ENCODE results near the gene FRMPD1.

Gene FRMPD1

GRCh38 chr9:37683531-37684371 lies 33.0 kb downstream of the FRMPD1 start:
- DNase-seq = no peak

GRCh38 chr9:37692622-37693221 lies 42.0 kb downstream of the FRMPD1 start:
- no peak for DNase-seq

DNA sequence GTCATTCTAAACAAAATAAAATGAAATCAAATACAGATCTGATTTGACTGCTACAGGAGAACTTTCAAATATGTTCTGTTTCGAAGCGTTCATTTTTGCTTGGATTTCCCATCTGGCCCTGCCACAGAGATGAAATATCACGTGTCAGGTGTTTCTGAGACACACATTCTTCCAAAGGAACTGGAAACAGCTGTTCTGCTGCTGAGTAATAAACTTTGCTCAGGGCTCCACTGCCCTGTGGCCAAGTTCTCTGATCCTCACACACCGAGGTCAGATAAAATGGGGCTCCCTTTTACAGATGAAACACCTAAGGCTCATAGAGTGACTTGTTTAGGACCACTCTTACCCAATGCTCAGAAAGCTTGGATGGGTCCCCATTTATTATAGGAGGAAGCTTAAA lies 42.5 kb downstream of the FRMPD1 start:
- DNase-seq = no peak

DNA sequence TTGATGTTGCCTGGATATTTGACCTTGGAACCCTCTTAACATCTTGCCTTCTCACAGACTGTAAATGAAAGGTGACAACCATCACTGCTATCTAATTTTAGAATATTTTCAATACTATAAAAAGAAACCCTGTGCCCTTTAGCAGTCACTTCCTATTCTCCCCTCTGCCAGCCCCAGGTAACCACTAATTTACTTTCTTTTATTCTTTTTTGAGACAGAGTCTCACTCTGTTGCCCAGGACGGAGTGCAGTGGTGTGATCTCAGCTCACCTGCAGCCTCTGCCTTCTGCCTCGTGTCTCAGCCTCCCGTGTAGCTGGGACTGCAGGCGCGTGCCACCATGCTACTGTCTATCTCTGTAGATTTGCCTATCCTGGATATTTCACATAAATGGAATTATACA lies 43.6 kb downstream of the FRMPD1 start:
- DNase-seq = no peak

DNA sequence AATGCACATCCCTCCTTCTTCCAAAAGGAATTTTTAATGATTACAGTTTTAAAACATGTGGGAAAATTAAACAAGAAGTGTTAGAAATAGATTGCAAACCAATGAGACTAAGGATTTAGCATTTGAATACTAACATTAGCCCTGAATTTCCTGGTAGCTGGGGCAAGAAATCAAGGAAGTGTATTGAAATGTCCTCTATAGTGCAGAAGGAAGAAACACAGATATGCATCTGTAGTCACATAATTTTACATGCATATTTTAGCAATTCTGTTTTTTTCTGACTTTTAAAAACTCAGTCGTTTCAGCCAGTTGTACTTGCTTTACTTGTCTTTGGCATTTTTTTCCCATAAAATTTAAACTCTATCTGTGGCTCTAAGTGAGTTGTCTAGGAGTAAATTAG lies 45.8 kb downstream of the FRMPD1 start:
- DNase-seq = no peak

DNA sequence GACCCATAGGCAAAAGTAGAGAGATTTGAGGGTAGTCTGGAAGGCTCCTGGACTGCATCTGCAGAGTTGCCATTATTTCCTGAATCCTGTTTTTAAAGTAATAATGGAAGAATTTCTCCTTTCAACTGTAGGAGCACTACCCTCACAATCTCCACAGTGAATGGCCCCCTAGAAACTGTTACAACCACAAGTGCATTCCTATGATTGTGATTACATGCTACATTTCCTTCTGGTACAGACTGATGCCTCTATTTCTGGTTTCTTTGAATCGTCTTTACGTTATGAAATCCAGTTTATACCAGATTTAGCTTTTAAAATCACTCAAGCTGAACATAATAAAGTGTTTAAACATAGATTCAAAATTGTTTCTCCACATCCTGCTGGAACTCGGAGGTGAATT lies 49.4 kb downstream of the FRMPD1 start:
- DNase-seq = no peak

DNA sequence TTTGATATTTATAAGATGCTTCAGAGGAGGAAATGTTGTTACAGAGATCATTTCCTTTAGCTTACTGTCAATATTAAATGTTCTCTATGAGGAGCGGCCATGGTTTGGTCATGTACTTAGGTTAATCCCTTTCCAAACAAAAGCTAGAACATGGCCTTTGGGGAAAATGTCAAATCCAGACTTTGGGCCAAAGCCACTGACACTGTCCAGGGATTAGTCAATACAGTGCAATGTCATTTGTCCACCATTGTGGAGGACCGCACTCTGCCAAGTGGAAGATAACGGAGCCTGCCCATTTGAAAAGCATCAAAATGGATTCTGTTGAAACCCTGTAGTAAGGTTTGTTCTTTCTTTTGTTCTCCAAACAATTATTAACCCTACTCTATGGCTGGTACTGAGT lies 50.1 kb downstream of the FRMPD1 start:
- no peak for DNase-seq

DNA sequence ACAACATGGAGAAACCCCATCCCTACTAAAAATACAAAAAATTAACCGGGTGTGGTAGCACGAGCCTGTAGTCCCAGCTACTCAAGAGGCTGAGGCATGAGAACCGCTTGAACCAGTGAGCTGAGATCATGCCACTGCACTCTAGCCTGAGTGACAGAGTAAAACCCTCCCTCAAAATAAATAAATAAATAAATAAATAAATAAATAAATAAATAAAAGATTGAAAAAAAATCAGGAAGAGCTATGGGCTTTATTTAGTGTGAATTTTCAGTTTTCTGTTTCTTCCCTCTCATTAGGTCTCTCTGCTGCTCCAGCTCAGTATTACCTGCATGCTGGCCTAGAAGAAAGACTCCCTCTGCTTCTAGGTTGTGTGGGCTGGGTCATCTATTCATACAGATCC lies 55.0 kb downstream of the FRMPD1 start:
- DNase-seq = no peak

DNA sequence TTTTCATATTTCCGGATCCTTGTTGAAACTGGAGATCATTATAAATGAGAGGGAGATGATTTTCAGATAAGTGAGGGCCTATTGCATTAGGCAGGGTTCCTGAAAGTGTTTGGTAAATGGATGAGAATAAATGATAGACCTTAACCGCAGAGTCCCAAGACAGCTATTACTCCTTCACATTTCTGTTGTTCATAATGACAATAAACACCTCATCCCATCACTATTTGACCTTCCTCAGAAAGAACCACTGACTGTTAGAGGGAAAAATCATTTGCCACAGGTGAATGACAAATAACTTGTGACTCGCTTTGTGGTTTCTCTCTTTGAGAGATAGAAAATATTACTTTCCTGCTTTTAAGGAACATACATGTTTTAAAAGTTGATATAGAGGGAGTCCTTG lies 55.5 kb downstream of the FRMPD1 start:
- DNase-seq = no peak

GRCh38 chr9:37707748-37708147 lies 57.0 kb downstream of the FRMPD1 start:
- DNase-seq = no peak

DNA sequence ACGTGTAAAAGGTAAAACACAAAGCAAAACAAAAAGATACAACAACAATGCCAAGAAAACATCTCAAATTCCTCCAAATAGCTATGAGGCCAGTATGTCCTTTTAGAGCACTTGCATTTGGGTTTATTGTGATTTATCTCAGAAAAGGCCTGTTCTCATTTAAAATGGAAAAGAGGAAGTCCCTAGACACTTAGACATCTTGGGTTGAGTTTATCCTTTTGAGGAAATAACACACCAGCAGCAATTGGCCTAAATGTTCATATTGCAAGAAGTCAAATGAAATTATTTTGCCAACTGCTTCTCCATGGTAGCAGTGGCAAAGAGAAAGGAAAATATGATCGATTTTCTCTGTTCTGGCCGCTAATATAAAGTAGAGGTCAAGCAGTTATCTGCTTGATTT lies 59.3 kb downstream of the FRMPD1 start:
- DNase-seq = no peak

- DNase-seq = no peak
Observed at GRCh38 chr9:37715260-37715659, 64.5 kb downstream of the FRMPD1 start.

- DNase-seq = no peak
Observed at GRCh38 chr9:37715991-37716505, 65.3 kb downstream of the FRMPD1 start.

- DNase-seq = no peak
Observed at GRCh38 chr9:37719526-37719925, 68.8 kb downstream of the FRMPD1 start.

- DNase-seq = no peak
Observed at GRCh38 chr9:37727013-37727412, 76.3 kb downstream of the FRMPD1 start.

- DNase-seq = no peak
Observed at GRCh38 chr9:37729499-37729898, 78.7 kb downstream of the FRMPD1 start.

- DNase-seq = no peak
Observed at GRCh38 chr9:37730256-37730655, 79.5 kb downstream of the FRMPD1 start.

DNA sequence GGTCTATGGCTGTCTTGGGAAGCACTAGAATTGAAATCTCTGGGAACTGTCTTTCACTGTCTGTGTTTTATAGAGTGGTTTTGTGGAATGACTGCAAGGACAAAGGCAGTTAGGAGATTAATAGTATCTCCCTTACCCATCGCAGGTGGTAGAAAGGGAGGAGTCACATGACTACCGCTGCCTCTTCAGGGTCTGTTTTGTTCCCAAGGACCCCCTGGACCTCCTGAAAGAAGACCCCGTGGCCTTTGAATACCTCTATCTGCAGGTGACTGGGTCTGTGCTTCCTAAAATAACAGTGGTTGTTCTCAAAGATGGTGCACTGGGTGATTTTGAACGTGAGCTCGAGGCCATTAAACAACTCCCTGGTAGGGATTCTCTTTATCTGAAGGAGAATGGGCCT lies 80.1 kb downstream of the FRMPD1 start:
- no peak for DNase-seq

DNA sequence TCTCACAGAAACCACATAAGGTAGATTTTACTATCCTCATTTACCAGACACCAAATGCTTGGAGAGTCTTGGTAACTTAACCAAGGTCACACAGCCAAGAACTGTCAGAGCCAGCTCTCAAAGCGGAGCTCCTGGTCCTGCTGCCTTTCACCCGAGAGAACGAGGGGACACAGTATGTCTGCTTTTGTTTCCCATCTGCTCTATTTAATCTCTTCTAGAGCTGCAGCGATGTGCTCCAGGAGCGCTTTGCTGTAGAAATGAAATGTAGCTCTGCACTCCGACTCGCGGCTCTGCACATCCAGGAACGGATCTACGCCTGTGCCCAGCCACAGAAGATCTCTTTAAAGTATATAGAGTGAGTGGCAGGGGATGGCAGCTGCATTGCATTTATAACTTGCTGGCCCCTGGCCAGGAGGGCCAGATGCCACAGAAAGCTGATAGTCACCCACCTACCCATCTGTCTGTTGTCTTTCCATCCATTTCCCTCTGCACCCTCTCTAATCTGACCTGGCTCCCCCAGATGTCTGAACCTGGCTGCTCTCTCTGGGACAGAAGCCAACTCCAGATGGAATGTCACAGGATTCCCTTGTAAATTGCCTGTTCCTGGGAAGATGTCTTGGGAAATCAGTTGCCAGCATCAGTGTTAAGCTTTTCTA lies 81.5 kb downstream of the FRMPD1 start:
- DNase-seq = no peak

DNA sequence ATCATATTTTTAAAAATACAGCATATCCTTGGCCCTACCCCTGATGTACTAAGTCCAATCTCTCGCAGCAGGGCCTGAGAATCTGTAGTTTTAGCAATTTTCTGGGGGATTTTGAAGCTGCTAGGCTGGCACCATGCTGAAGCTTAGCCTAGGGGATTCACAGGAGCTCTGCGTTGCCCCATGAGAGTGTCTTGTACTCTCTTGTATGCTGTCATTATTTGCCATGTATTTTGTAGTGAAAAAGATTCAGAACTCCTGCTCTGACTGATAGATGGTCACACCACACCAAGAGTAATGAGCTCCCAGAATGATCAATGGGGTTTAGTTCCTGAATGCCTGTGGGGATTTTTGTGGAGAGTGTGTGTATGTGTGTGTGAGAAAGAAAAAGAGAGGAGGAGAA lies 82.2 kb downstream of the FRMPD1 start:
- no peak for DNase-seq

GRCh38 chr9:37739222-37739621 lies 88.5 kb downstream of the FRMPD1 start:
- DNase-seq = no peak

GRCh38 chr9:37740128-37740527 lies 89.4 kb downstream of the FRMPD1 start:
- DNase-seq = no peak

DNA sequence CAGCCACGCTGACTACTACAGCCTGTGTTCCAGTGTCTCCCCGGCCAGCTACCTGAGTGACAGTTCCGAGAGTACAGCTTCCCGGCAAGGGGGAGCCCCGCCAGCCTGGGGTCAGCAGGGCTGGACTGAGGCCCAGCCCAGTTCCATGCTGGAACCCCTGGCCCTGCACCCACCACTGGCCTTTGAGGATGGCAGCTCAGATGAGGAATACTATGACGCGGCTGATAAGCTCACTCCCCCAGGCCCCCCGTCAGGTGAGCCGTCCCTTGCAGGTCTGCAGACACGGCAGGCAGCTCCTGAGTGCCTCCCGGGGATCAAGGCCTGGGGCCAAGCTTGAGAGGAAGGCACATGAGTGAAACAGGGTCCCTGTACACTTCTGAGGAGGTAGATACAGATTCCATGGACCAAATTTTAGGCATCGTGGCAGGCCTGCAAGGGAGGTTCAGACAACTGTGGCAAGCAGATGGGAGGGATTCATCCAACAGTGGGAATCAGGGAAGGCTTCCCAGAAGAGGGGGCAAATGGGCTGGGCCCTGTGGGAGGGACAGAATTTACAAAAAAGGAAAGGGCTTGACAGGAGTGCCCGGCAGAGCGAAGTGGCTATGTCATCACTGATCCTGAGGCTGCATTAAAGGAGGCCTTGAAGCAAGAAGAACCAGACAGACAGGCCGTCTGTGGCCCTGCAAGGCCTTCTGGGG lies 90.0 kb downstream of the FRMPD1 start:
- DNase-seq = no peak
